Pulmonary artery endothelial cell (primary cell): Measurements from ENCODE around the gene G2E3. TPM values are rescaled to one million over a fixed set of nuclear protein-coding genes. Genes with fewer than 3 reads are reported as not detected.
"Not testable (repeated sequence)": the region's sequence is repeated elsewhere in the genome, so short reads cannot be mapped to it uniquely, and the experiment has no call there.

Source experiments
- DNase-seq: peaks from one replicate; pipeline ENCODE4 v3.0.0-alpha.2; 2011; ENCODE audit warnings: low read depth, low spot score
- total RNA-seq: library from RNA; depleted of rRNA; stranded (reverse); fragments of >200 nt; gene quantifications from 2 replicates; pipeline ENCODE4 v1.2.3, GENCODE V29; 2014

G2E3 gene
- total RNA-seq, 1 donor from 2014 or later, result 14.0 TPM

GRCh38 chr14:30560581-30560980 is 1.6 kb downstream of the G2E3 start:
- DNase-seq, result no peak

DNA sequence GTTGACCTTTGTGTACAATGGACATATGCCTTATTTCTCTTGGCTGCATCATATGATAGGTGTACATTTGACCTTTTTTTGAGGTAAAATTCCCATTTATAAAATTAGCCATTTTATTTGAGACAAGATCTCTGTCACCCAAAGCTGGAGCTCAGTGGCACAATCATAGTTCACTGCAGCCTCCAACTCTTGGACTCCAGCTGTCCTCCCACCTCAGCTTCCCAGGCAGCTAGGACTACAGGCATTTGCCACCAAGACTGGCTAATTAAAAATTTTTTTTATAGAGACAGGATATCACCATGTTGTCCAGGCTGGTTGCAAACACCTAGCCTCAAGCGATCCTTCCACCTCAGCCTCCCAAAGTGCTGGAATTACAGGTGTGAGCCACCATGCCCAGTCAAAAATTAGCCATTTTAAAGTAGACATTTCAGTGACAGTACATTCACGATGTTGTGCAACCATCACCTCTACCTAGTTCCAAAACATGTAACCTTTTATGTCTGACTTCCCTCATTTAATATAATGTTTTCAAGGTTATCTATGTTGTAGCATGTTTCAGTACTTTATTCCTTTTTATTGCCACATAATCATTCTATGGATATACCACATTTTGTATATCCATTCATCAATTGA is 5.4 kb downstream of the G2E3 start:
- DNase-seq, result no peak

GRCh38 chr14:30564868-30565248 is 5.9 kb downstream of the G2E3 start:
- no peak for DNase-seq

- no peak for DNase-seq
These were observed 10.4 kb downstream of the G2E3 start for GRCh38 chr14:30569216-30569902.

DNA sequence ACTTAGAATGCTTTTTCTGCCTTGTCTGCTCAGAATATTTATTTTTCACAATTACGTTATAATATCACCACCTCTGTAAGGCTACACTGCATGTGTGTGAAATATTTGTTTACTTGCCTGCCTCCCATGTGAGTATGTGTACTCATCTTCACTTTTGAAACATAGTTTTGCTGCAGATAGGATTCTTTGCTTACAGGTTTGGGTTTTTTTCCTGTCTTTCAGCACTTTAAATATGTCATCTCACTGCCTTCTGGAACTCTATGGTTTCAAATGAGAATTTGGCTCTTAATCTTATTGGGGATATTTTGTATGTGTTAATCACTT is 10.9 kb downstream of the G2E3 start:
- DNase-seq, result no peak

- DNase-seq, result no peak
These were observed 13.3 kb downstream of the G2E3 start for GRCh38 chr14:30572237-30572636.

DNA sequence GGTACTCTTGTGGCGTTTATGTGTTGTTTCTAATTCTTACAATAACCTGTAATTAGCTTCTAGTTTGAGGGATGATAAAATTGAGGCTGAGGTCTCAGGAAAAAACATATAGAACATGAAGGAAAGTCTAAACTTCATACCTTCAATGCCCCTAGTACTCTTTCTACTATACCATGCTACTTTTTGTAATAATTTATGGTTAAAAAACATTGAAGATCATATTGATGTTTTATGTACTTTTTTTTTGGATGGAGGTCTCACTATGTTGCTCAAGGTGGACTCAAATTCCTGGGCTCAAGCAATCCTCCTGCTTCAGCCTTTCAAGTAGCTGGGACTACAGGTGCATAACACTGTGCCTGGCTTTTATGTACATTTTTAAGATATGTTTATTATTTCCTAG is 13.8 kb downstream of the G2E3 start:
- DNase-seq, result no peak

DNA sequence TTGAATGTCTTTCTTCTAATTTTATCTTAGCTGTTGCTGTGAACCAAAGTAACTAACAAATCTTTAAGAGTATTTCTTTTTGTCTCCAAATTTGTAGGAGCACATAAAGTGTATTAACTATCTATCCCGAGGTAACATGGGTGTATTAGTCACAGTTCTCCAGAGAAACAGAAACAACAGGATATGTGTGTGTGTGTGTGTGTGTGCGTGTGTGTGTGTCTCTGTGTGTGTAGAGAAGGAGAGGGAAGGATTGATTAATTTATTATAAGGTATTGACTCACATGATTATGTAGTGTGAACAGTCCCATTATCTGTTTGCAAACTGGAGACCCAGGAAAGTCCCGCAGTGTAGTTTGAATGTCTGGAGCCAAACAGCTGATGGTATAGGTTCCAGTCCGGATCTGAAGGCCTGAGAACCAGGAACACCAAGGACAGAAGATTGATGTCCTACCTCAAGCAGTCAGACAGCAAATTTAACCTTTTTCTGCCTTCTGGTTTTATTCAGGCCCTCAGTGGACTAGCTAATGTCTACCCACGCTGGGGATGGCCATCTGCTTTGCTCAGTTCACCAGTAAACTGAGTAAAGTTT is 14.4 kb downstream of the G2E3 start:
- DNase-seq, result peak; percentile 41

- no peak for DNase-seq
These were observed 15.0 kb downstream of the G2E3 start for GRCh38 chr14:30573966-30574365.

DNA sequence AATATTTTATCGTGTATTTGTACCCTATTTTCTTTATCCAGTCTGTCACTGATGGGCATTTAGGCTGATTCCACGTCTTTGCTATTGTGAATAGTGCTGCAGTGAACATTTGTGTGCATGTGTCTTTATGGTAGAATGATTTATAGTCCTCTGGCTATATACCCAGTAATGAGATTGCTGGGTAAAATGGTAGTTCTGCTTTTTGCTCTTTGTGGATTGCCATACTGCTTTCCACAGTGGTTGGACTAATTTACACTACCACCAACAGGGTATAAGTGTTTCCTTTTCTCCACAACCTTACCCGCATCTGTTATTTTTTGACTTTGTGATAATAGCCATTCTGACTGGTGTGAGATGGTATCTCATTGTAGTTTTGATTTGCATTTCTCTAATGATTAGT is 15.8 kb downstream of the G2E3 start:
- not testable (repeated sequence) for DNase-seq

- not testable (repeated sequence) for DNase-seq
These were observed 17.4 kb downstream of the G2E3 start for GRCh38 chr14:30576333-30576732.

DNA sequence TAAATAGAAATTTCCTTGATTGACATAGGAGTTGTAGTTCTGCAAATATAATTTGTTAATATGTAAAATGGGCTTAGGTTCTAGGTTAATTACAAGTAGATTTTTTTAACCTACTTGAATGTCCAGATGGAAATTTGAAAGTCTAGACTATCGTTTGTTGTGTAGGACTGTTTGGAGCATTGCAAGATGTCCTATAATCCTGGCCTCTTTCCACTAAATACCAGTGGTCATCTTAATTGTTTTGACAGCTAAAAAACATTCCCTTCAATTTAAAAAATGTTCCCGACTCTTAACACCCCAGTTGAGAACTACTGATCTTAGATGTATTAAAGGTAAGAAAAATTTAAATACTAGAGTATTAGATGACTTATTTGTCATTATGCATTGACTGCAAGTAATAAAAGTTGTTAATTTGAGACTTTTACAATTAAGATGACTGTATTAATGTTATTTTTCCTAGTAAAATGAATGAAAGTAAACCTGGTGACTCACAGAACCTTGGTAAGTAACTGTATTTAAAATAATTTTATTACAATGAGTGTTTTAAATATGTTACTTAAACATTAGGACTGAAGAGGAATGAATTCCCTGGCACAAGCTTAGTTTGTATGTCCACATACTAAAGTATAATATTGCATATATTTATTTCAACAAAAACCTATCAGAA is 21.8 kb downstream of the G2E3 start:
- DNase-seq, result no peak

- no peak for DNase-seq
These were observed 22.3 kb downstream of the G2E3 start for GRCh38 chr14:30581283-30581625.

DNA sequence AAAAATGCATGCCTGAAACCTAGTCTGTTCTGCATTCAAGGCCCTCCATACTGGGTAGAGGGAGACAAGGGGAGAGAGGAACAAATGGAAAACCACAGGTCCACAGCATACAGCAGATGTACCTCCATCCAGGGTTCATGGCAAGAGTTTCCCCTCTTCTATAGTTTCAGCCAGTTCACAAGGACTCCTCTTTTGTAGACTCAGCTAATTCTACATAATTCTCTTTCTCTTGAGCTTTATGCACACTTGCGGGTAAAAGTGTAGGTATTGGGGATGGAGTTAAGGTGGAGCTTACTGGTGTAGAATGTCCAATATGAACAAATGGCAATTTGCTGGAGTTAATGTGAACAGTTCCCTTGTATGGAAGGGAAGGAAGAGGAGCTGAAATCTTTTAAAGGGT is 23.4 kb downstream of the G2E3 start:
- DNase-seq, result no peak

DNA sequence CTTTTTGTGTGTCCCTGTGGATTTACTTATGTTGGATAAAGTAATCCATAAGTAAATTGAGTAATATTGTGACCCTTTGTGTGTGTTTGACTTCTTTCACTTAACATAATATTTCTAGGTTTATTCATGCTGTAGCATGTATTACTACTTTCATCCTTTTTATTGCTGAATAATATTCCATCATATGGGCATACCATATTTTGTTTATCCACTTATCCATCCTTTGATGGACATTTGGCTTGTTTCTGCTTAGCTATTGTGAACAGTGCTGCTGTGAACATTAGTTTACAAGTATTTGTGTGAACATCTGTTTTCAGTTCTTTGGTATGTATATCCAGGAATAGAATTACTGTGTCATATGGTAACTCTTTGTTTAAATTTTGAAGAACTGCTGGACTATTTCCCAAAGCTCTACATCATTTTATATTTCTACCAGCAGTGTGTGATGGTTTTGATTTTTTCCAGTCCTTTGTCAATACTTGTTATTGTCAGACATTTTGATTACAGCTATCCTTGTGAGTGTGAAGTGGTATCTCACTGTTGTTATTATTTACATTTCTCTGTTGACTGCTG is 25.2 kb downstream of the G2E3 start:
- no peak for DNase-seq

- no peak for DNase-seq
These were observed 26.2 kb downstream of the G2E3 start for GRCh38 chr14:30585204-30585603.

GRCh38 chr14:30587141-30587540 is 28.2 kb downstream of the G2E3 start:
- DNase-seq, result no peak

DNA sequence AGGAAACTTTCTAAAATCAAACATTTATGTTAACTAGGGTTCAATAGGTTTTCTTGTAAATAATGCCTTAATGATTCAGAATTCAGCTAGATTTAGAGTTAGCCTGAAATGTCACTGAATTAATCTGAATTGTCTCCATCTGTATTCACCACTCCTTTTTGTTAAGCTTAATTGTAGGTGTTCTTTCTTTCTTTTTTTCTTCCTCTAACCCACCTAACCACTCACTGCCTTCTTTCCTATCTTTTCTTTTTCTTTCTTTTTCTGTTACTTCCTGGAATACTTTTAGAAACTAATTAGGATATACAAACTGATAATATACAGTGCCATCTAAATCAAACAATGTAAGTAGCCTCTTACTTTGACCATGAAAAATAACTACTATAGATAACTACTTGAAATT is 29.9 kb downstream of the G2E3 start:
- no peak for DNase-seq

DNA sequence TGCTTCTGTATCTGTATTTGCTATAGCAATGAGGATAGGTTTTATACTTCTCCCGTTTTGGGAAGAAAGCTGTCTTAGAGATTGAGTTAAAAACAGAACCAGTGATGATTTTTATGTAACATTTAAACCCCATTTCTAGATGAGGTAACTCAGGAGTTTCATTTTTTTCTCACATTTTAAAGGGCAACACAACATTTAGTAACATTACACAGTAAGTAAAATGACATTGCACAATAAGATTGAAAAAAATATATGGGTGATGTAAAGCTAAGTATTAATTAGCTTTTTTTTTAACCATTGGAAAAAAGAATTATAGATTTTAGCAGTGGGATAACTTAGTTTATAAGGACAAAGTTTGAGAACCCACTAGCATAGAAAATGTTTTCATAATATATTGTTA is 38.0 kb downstream of the G2E3 start:
- DNase-seq, result no peak

GRCh38 chr14:30597504-30597903 is 38.5 kb downstream of the G2E3 start:
- DNase-seq, result no peak

- no peak for DNase-seq
These were observed 42.3 kb downstream of the G2E3 start for GRCh38 chr14:30600922-30601918.
